PFSK-1 (cell line): Measurements from ENCODE around the gene RAE1.

Experiments used
- POLR2AphosphoS5 ChIP-seq: IDR thresholded peaks from 2 replicates; pipeline ENCODE4 v1.6.1; 2012; ENCODE audit warnings: low read depth, mild to moderate bottlenecking, control low read depth, low read length, moderate library complexity
- SIN3A ChIP-seq: IDR thresholded peaks from 2 replicates; pipeline ENCODE4 v1.6.1; 2012; ENCODE audit warnings: mild to moderate bottlenecking, low read length, moderate library complexity, borderline replicate concordance; ENCODE audit not compliant: insufficient read depth
- TAF1 ChIP-seq: IDR thresholded peaks from 2 replicates; pipeline ENCODE4 v1.6.1; 2012; ENCODE audit warnings: low read length, control low read depth, borderline replicate concordance; ENCODE audit not compliant: insufficient read depth
- TF ChIP-seq, protein P1 (sequence below), 2 experiments: IDR thresholded peaks; 2 replicates each; pipeline versions ENCODE4 v1.6.1 to v1.8.0; 2011 to 2012; ENCODE audit warnings: low read depth in 2 of 2, low read length in 2 of 2, control low read depth in 1 of 2, inconsistent platforms in 1 of 2, mild to moderate bottlenecking in 1 of 2, moderate library complexity in 1 of 2; ENCODE audit not compliant: insufficient read depth in 1 of 2

DNA sequence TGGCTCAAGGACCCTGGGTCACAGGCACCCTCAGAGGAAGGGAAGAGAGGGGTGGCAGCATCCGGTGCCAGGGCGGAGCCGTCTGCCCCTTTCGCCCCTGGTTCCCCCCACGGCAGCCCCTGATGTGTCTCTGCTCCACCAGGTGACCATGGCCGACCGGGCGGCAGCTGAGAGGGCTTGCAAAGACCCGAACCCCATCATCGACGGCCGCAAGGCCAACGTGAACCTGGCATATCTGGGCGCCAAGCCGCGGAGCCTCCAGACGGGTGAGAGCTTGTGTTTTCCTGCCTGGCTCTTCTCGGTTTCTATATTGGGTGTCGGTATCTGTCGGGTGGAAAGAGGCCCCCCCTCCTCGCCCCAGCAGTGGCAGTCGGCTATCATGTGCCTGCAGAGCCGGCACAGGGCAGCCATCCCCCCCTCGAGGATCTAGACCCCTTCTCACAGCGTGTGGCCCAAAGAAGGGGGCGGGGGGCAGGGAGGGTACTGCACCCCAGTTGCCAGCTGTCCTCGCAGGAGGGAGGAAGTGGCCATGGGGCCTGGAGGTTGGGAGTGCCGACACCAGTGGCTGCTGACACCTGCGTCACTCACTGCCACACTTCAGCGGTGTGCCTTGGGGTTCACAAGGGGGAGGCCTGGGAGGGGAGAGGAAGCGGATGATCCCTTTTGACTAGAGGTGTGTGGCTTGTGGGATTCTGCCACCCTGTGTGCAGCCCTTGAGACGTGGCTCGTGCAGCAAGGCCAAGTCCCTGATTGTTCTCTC lies 41.6 kb downstream of the RAE1 start:
- TF ChIP-seq TAF1 (no peak), SIN3A (no peak), POLR2AphosphoS5 (no peak)
- TF ChIP-seq, protein P1, sequence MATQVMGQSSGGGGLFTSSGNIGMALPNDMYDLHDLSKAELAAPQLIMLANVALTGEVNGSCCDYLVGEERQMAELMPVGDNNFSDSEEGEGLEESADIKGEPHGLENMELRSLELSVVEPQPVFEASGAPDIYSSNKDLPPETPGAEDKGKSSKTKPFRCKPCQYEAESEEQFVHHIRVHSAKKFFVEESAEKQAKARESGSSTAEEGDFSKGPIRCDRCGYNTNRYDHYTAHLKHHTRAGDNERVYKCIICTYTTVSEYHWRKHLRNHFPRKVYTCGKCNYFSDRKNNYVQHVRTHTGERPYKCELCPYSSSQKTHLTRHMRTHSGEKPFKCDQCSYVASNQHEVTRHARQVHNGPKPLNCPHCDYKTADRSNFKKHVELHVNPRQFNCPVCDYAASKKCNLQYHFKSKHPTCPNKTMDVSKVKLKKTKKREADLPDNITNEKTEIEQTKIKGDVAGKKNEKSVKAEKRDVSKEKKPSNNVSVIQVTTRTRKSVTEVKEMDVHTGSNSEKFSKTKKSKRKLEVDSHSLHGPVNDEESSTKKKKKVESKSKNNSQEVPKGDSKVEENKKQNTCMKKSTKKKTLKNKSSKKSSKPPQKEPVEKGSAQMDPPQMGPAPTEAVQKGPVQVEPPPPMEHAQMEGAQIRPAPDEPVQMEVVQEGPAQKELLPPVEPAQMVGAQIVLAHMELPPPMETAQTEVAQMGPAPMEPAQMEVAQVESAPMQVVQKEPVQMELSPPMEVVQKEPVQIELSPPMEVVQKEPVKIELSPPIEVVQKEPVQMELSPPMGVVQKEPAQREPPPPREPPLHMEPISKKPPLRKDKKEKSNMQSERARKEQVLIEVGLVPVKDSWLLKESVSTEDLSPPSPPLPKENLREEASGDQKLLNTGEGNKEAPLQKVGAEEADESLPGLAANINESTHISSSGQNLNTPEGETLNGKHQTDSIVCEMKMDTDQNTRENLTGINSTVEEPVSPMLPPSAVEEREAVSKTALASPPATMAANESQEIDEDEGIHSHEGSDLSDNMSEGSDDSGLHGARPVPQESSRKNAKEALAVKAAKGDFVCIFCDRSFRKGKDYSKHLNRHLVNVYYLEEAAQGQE (IDR thresholded peaks at IDR 0.05; ENCODE audit: insufficient read depth in 1 of 2, low read depth in 2 of 2, low read length in 2 of 2), result no peak
